Measurements from ENCODE around the gene CTCFL. TPM values are rescaled to one million over a fixed set of nuclear protein-coding genes. Genes with fewer than 3 reads are reported as not detected.
A peak's percentile ranks its signal among the peaks of the same experiment; 100 is the strongest.

CTCFL gene
- total and polyA plus RNA-seq, 2 of the 13 experiments (the other 11 are each of a cell fraction or from before 2014, with no cell fraction given), result 0.04 TPM; not detected in 1

- whole genome bisulfite sequencing (ENCODE audit: low lambda C conversion rate), result 25% methylated on average over 14 of the region's 14 CpGs
- Histone ChIP-seq H3K36me3 (replicated peaks in 1 of 2; ENCODE audit: control insufficient read depth in 1 of 2, insufficient read depth in 2 of 2, low read length in 2 of 2) (no peaks in the 10 kb centered on the region), H3K9ac (ENCODE audit: insufficient read depth, low read depth, low read length) (no peak overlapping the region), H2AFZ (ENCODE audit: low read length) (no peak overlapping the region), H3K4me1 (ENCODE audit: insufficient read depth, low read length) (no peaks in the 10 kb centered on the region), H3K9me3 (ENCODE audit: low read length) (no peaks in the 10 kb centered on the region), H3K4me2 (ENCODE audit: low read depth, low read length) (no peak overlapping the region), H4K20me1 (ENCODE audit: insufficient read depth, low read length) (no peaks in the 10 kb centered on the region; the same call in 1 of the 2 replicates), H3K27ac (ENCODE audit: extremely low read length, insufficient read depth, low read length) (no peak overlapping the region), H3K27me3 (ENCODE audit: control insufficient read depth in 1 of 2, insufficient read depth in 2 of 2, low read length in 2 of 2) (peaks cover 15 to 69% of the 10 kb centered on the region in 2 experiments; a peak in 4 of 5 replicates), H3K79me2 (ENCODE audit: insufficient read depth, low read length) (no peaks in the 10 kb centered on the region), H3K4me3 (replicated peaks in 1 of 3; ENCODE audit: insufficient read depth in 1 of 3, low read depth in 2 of 3, low read length in 3 of 3) (no peak overlapping the region)
- FAIRE-seq (no peak), DNase-seq (ENCODE audit: low spot score) (no peak), ATAC-seq (no peak)
- BruUV-seq (replicated peaks), result no TSS peak
- intact Hi-C loops (cut with micrococcal nuclease; ENCODE audit: unreplicated experiment) (no loop called here), in situ Hi-C loops (cut with HindIII; ENCODE audit: extremely low pct_ligation_motif_present, low pct_unique_long_range_greater_than_20kb) (no loop called here)
- POLR2A ChIA-PET, result no interaction called here
- CTCF ChIA-PET (ENCODE audit: low intra/inter-chr PET ratio, low total read pairs), result no interaction called here
- TF ChIP-seq HMG20A (CRISPR knock-in tag; IDR thresholded peaks at IDR 0.05; ENCODE audit: borderline replicate concordance) (no peak), ZNF563 (CRISPR knock-in tag; IDR thresholded peaks at IDR 0.05) (no peak), CSRNP2 (CRISPR knock-in tag; conservative IDR thresholded peaks at IDR 0.05; ENCODE audit: low read depth) (no peak), ZMYM3 (CRISPR knock-in tag; IDR thresholded peaks at IDR 0.05) (peak; percentile 74), ZNF878 (CRISPR knock-in tag; IDR thresholded peaks at IDR 0.05) (no peak), ZNF24 (IDR thresholded peaks at IDR 0.05) (no peak), FOSL2 (CRISPR knock-in tag; IDR thresholded peaks at IDR 0.05) (0 out of 2 replicates have a peak, but pooled peaks have one; percentile 21), ZNF276 (CRISPR knock-in tag; IDR thresholded peaks at IDR 0.05; ENCODE audit: low read depth) (no peak), NBN (conservative IDR thresholded peaks at IDR 0.05) (no peak), SRSF9 (IDR thresholded peaks at IDR 0.05; ENCODE audit: borderline replicate concordance, insufficient read depth, low read depth, low read length, poor library complexity, severe bottlenecking) (no peak), GATA4 (IDR thresholded peaks at IDR 0.05; ENCODE audit: borderline replicate concordance, low read depth) (no peak), JUND (CRISPR knock-in tag; IDR thresholded peaks at IDR 0.05) (no peak), ZNF510 (CRISPR knock-in tag; IDR thresholded peaks at IDR 0.05; ENCODE audit: low read depth) (no peak)
- TF ChIP-seq, protein P1, sequence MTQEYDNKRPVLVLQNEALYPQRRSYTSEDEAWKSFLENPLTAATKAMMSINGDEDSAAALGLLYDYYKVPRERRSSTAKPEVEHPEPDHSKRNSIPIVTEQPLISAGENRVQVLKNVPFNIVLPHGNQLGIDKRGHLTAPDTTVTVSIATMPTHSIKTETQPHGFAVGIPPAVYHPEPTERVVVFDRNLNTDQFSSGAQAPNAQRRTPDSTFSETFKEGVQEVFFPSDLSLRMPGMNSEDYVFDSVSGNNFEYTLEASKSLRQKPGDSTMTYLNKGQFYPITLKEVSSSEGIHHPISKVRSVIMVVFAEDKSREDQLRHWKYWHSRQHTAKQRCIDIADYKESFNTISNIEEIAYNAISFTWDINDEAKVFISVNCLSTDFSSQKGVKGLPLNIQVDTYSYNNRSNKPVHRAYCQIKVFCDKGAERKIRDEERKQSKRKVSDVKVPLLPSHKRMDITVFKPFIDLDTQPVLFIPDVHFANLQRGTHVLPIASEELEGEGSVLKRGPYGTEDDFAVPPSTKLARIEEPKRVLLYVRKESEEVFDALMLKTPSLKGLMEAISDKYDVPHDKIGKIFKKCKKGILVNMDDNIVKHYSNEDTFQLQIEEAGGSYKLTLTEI (CRISPR knock-in tag; conservative IDR thresholded peaks at IDR 0.05), result no peak
- TF ChIP-seq, protein P2, sequence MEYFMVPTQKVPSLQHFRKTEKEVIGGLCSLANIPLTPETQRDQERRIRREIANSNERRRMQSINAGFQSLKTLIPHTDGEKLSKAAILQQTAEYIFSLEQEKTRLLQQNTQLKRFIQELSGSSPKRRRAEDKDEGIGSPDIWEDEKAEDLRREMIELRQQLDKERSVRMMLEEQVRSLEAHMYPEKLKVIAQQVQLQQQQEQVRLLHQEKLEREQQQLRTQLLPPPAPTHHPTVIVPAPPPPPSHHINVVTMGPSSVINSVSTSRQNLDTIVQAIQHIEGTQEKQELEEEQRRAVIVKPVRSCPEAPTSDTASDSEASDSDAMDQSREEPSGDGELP (IDR thresholded peaks at IDR 0.05; ENCODE audit: borderline replicate concordance, low read depth), result no peak
- TF ChIP-seq, protein P3, sequence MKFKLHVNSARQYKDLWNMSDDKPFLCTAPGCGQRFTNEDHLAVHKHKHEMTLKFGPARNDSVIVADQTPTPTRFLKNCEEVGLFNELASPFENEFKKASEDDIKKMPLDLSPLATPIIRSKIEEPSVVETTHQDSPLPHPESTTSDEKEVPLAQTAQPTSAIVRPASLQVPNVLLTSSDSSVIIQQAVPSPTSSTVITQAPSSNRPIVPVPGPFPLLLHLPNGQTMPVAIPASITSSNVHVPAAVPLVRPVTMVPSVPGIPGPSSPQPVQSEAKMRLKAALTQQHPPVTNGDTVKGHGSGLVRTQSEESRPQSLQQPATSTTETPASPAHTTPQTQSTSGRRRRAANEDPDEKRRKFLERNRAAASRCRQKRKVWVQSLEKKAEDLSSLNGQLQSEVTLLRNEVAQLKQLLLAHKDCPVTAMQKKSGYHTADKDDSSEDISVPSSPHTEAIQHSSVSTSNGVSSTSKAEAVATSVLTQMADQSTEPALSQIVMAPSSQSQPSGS (CRISPR knock-in tag; IDR thresholded peaks at IDR 0.05), result no peak
These were observed 75.3 kb downstream of the CTCFL start for GRCh38 chr20:57449398-57450354.
